Effector CD8-positive, alpha-beta T cell (primary cell): Measurements from ENCODE around the gene MMP3.
"Not testable (repeated sequence)": the region's sequence is repeated elsewhere in the genome, so short reads cannot be mapped to it uniquely, and the experiment has no call there.

Experiments
- DNase-seq: peaks from one replicate; lab custom pipeline; 2025; lab: John Stamatoyannopoulos, UW
- total RNA-seq, 4 experiments: gene quantifications; one replicate each; lab custom pipeline; 2026; lab: John Stamatoyannopoulos, UW

The MMP3 gene
- 0 to 0.72 (median 0) reads per million in 4 experiments for total RNA-seq

- no peak for DNase-seq
Observed at GRCh38 chr11:102843489-102843888, at the start of gene MMP3. TSS of gene MMP3 (minus strand) at chr11:102843609. CDS start at chr11:102843546, 63 bp downstream.

- no peak for DNase-seq
Observed at GRCh38 chr11:102891736-102892135, 48.3 kb upstream of the MMP3 start.

- DNase-seq: no peak
Observed at GRCh38 chr11:102886999-102887398, 43.6 kb upstream of the MMP3 start.

- DNase-seq: no peak
Observed at GRCh38 chr11:102883141-102883540, 39.7 kb upstream of the MMP3 start.

GRCh38 chr11:102882389-102883024 lies 39.1 kb upstream of the MMP3 start:
- no peak for DNase-seq

GRCh38 chr11:102879801-102880200 lies 36.4 kb upstream of the MMP3 start:
- DNase-seq: no peak

GRCh38 chr11:102878595-102878994 lies 35.2 kb upstream of the MMP3 start:
- DNase-seq: no peak

- no peak for DNase-seq
Observed at GRCh38 chr11:102874852-102875251, 31.4 kb upstream of the MMP3 start, which contains the start of gene MMP12. TSS of gene MMP12 (minus strand) at chr11:102874982. CDS start at chr11:102874937, 45 bp downstream.

- not testable (repeated sequence) for DNase-seq
Observed at GRCh38 chr11:102869354-102869964, 26.1 kb upstream of the MMP3 start.

GRCh38 chr11:102868339-102868738 lies 24.9 kb upstream of the MMP3 start:
- no peak for DNase-seq

- DNase-seq: no peak
Observed at GRCh38 chr11:102864724-102865123, 21.3 kb upstream of the MMP3 start.

- DNase-seq: no peak
Observed at GRCh38 chr11:102853956-102854355, 10.5 kb upstream of the MMP3 start.

GRCh38 chr11:102853055-102853454 lies 9.6 kb upstream of the MMP3 start:
- no peak for DNase-seq

- DNase-seq: no peak
Observed at GRCh38 chr11:102850973-102851745, 7.8 kb upstream of the MMP3 start.

- DNase-seq: no peak
Observed at GRCh38 chr11:102849311-102849710, 5.9 kb upstream of the MMP3 start.

GRCh38 chr11:102846292-102846691 lies 2.9 kb upstream of the MMP3 start:
- DNase-seq: no peak

GRCh38 chr11:102842930-102843329 lies 479 bp downstream of the MMP3 start:
- no peak for DNase-seq

- no peak for DNase-seq
Observed at GRCh38 chr11:102840018-102840417, 3.4 kb downstream of the MMP3 start.

GRCh38 chr11:102837646-102838045 lies 5.8 kb downstream of the MMP3 start:
- no peak for DNase-seq

GRCh38 chr11:102837156-102837555 lies 6.3 kb downstream of the MMP3 start:
- no peak for DNase-seq

GRCh38 chr11:102836290-102836875 lies 7.0 kb downstream of the MMP3 start:
- no peak for DNase-seq

GRCh38 chr11:102833731-102834130 lies 9.7 kb downstream of the MMP3 start:
- DNase-seq: no peak
